H9 (cell line): ENCODE data around the gene ORAI3. TPM values are rescaled to one million over a fixed set of nuclear protein-coding genes. Genes with fewer than 3 reads are reported as not detected.

ENCODE experiments used
- DNase-seq: peaks from one replicate; pipeline ENCODE4 v3.0.0-alpha.2; 2017
- H2AFZ ChIP-seq: one replicate; pipeline ENCODE4 v1.6.1; 2013; ENCODE audit warnings: mild to moderate bottlenecking, low read length, control low read depth, moderate library complexity
- H2AK5ac ChIP-seq: 2 replicates; pipeline ENCODE4 v1.6.1; 2013; ENCODE audit warnings: low read length, control low read depth, mixed read lengths; ENCODE audit not compliant: insufficient read length
- H2BK120ac ChIP-seq: one replicate; pipeline ENCODE4 v1.6.1; 2013; ENCODE audit warnings: low read depth, mild to moderate bottlenecking, low read length, control low read depth, inconsistent platforms; ENCODE audit not compliant: poor library complexity, severe bottlenecking
- H2BK12ac ChIP-seq: 2 replicates; pipeline ENCODE4 v1.6.1; 2013; ENCODE audit warnings: low read length, control low read depth, mixed read lengths, low read depth; ENCODE audit not compliant: insufficient read length
- H2BK15ac ChIP-seq: 2 replicates; pipeline ENCODE4 v1.6.1; 2013; ENCODE audit warnings: low read depth, low read length, control low read depth
- H2BK20ac ChIP-seq: one replicate; pipeline ENCODE4 v1.6.1; 2013; ENCODE audit warnings: low read depth, mild to moderate bottlenecking, low read length, control low read depth, inconsistent platforms; ENCODE audit not compliant: poor library complexity, severe bottlenecking
- H2BK5ac ChIP-seq: 2 replicates; pipeline ENCODE4 v1.6.1; 2013; ENCODE audit warnings: low read length, control low read depth, mixed read lengths; ENCODE audit not compliant: insufficient read length
- H3K14ac ChIP-seq: 2 replicates; pipeline ENCODE4 v1.6.1; 2013; ENCODE audit warnings: low read length, control low read depth; ENCODE audit not compliant: insufficient read depth
- H3K18ac ChIP-seq: 2 replicates; pipeline ENCODE4 v1.6.1; 2013; ENCODE audit warnings: low read depth, mild to moderate bottlenecking, mixed read lengths, low read length, control low read depth; ENCODE audit not compliant: insufficient read length
- H3K23ac ChIP-seq: 2 replicates; pipeline ENCODE4 v1.6.1; 2013; ENCODE audit warnings: low read length, control low read depth, mixed read lengths, low read depth; ENCODE audit not compliant: insufficient read length
- H3K23me2 ChIP-seq: 2 replicates; pipeline ENCODE4 v1.6.1; 2013; ENCODE audit warnings: low read depth, mild to moderate bottlenecking, mixed read lengths, low read length, control low read depth; ENCODE audit not compliant: insufficient read length, poor library complexity, severe bottlenecking
- H3K27ac ChIP-seq: 2 replicates; pipeline ENCODE4 v1.5.1; 2013; ENCODE audit warnings: low read length, control low read depth, mixed read lengths, low read depth; ENCODE audit not compliant: insufficient read length
- H3K27me3 ChIP-seq: 2 replicates; pipeline ENCODE4 v1.6.1; 2013; ENCODE audit warnings: low read length, control low read depth, inconsistent platforms; ENCODE audit not compliant: insufficient read depth
- H3K4ac ChIP-seq: 2 replicates; pipeline ENCODE4 v1.6.1; 2013; ENCODE audit warnings: low read depth, mild to moderate bottlenecking, control low read depth, inconsistent platforms, low read length, moderate library complexity
- H3K4me1 ChIP-seq: 2 replicates; pipeline ENCODE4 v1.6.1; 2013; ENCODE audit warnings: low read length, control low read depth, inconsistent platforms; ENCODE audit not compliant: insufficient read depth
- H3K4me2 ChIP-seq: 2 replicates; pipeline ENCODE4 v1.6.1; 2013; ENCODE audit warnings: low read length, control low read depth, mixed read lengths; ENCODE audit not compliant: insufficient read length, insufficient read depth
- H3K56ac ChIP-seq: 2 replicates; pipeline ENCODE4 v1.6.1; 2013; ENCODE audit warnings: low read depth, mild to moderate bottlenecking, mixed read lengths, low read length, control low read depth; ENCODE audit not compliant: insufficient read length
- H3K79me1 ChIP-seq: 2 replicates; pipeline ENCODE4 v1.6.1; 2013; ENCODE audit warnings: low read depth, mild to moderate bottlenecking, moderate library complexity, low read length, control low read depth, inconsistent platforms; ENCODE audit not compliant: insufficient read depth, poor library complexity, severe bottlenecking
- H3K79me2 ChIP-seq: 2 replicates; pipeline ENCODE4 v1.6.1; 2013; ENCODE audit warnings: low read length, control low read depth, inconsistent platforms; ENCODE audit not compliant: insufficient read depth
- H3K9ac ChIP-seq: 2 replicates; pipeline ENCODE4 v1.6.1; 2013; ENCODE audit warnings: low read length, control low read depth, mixed read lengths; ENCODE audit not compliant: insufficient read length; ENCODE audit errors: extremely low read depth
- H3K9me3 ChIP-seq: one replicate; pipeline ENCODE4 v1.6.1; 2013; ENCODE audit warnings: low read depth, low read length, inconsistent platforms; ENCODE audit not compliant: control insufficient read depth
- H3T11ph ChIP-seq: one replicate; pipeline ENCODE4 v1.6.1; 2013; ENCODE audit warnings: mild to moderate bottlenecking, low read length, control low read depth, inconsistent platforms
- H4K20me1 ChIP-seq: one replicate; pipeline ENCODE4 v1.6.1; 2013; ENCODE audit not compliant: control insufficient read depth, insufficient read length, insufficient read depth
- H4K5ac ChIP-seq: 2 replicates; pipeline ENCODE4 v1.6.1; 2013; ENCODE audit warnings: low read depth, mild to moderate bottlenecking, mixed read lengths, low read length, control low read depth; ENCODE audit not compliant: insufficient read length
- H4K8ac ChIP-seq: replicated peaks from 2 replicates; pipeline ENCODE4 v1.6.1; 2013; ENCODE audit warnings: low read length, control low read depth, mixed read lengths, low read depth; ENCODE audit not compliant: insufficient read length
- H4K91ac ChIP-seq: 2 replicates; pipeline ENCODE4 v1.6.1; 2013; ENCODE audit warnings: low read depth, mild to moderate bottlenecking, moderate library complexity, mixed read lengths, low read length, control low read depth; ENCODE audit not compliant: insufficient read length
- H3K27ac Mint-ChIP-seq, 3 experiments: 2 replicates in 2 of 3; 3 replicates in 1 of 3; pipeline ENCODE4 v1.8.0; 2020 to 2021; ENCODE audit warnings: mixed read lengths in 3 of 3, mild to moderate bottlenecking in 1 of 3, moderate library complexity in 1 of 3
- H3K27me3 Mint-ChIP-seq: 2 replicates; pipeline ENCODE4 v1.8.0; 2021; ENCODE audit warnings: low read depth, mild to moderate bottlenecking, moderate library complexity, mixed read lengths
- H3K36me3 Mint-ChIP-seq, 3 experiments: 2 replicates in 2 of 3; 3 replicates in 1 of 3; pipeline ENCODE4 v1.8.0; 2020 to 2021; ENCODE audit warnings: low read depth in 3 of 3, mixed read lengths in 3 of 3; ENCODE audit not compliant: insufficient read depth in 1 of 3
- H3K4me1 Mint-ChIP-seq, 2 experiments: 2 replicates each; pipeline ENCODE4 v1.8.0; 2020; ENCODE audit warnings: mixed read lengths in 2 of 2
- H3K4me3 Mint-ChIP-seq, 2 experiments: 2 replicates in 1 of 2; 3 replicates in 1 of 2; pipeline ENCODE4 v1.8.0; 2020 to 2021; ENCODE audit warnings: mild to moderate bottlenecking in 2 of 2, mixed read lengths in 2 of 2, moderate library complexity in 1 of 2
- H3K9me3 Mint-ChIP-seq, 2 experiments: 2 replicates in 1 of 2; 3 replicates in 1 of 2; pipeline ENCODE4 v1.8.0; 2020; ENCODE audit warnings: mild to moderate bottlenecking in 2 of 2, mixed read lengths in 2 of 2, moderate library complexity in 1 of 2
- whole genome bisulfite sequencing: extraction: QIAGEN DNeasy Blood & Tissue Kit; methylation state at CpG from one replicate; pipeline ENCODE4 v1.1.7; 2013; ENCODE audit warnings: missing lambda C conversion rate, low lambda C conversion rate, mixed read lengths; ENCODE audit not compliant: insufficient read length; ENCODE audit errors: extremely low coverage; 5-methylcytosine and 5-hydroxymethylcytosine counted together
- total RNA-seq: library from RNA; stranded (reverse); gene quantifications from 2 replicates; pipeline ENCODE4 v1.2.1, GENCODE V29; 2021
- TF ChIP-seq, protein P1 (sequence below): fragments of 200-600 bp; sonication (generic); conservative IDR thresholded peaks from 3 replicates; pipeline ENCODE4 v1.8.0; 2021; ENCODE audit warnings: antibody characterized with exemption, mild to moderate bottlenecking

The ORAI3 gene
- total RNA-seq, 1 experiment from 2014 or later = 6.9 TPM

DNA sequence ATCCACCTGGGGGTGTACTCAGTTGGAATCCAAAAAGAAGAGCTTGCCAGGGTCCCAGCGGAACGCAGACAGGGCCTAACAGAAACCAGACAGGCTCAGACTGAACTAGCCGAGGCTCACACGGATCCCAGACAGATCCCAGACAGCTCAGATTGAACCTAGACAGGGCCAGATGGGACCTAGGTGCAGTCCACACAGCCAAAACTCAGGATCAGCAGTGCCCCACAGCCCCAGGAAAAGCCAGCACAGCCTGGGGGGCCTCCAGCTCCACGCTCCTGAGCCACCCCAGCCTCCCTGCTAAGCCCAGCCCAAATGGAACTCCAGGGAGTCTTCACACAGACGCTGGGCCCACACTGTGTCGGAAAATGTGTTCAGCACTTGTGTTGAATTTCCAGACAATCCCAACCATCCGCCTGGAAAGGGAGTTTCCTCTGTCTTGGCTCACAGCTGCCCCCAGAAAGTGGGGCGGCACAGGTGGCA, 54.0 kb downstream of the ORAI3 start:
- Histone ChIP-seq H2BK20ac (no peak overlapping the region), H3T11ph (no peak overlapping the region), H2BK5ac (no peak overlapping the region), H3K9me3 (no peaks in the 10 kb centered on the region), H2BK120ac (no peak overlapping the region), H3K23ac (no peak overlapping the region), H2AFZ (no peak overlapping the region), H3K23me2 (no peaks in the 10 kb centered on the region), H3K4me1 (no peaks in the 10 kb centered on the region), H4K8ac (no peak overlapping the region), H2BK12ac (no peak overlapping the region), H3K79me2 (no peaks in the 10 kb centered on the region; the same call in 1 of the 2 replicates), H4K91ac (no peak overlapping the region), H3K79me1 (no peaks in the 10 kb centered on the region), H3K18ac (no peak overlapping the region), H3K56ac (no peak overlapping the region), H3K4ac (no peak overlapping the region), H3K27ac (no peak overlapping the region), H4K5ac (no peak overlapping the region), H4K20me1 (no peaks in the 10 kb centered on the region), H3K14ac (no peak overlapping the region), H2AK5ac (no peak overlapping the region), H3K9ac (no peak overlapping the region), H3K27me3 (no peaks in the 10 kb centered on the region), H3K4me2 (no peak overlapping the region), H2BK15ac (no peak overlapping the region)
- peaks cover 21 to 29% of the 10 kb centered on the region in 2 experiments for H3K4me1 Mint-ChIP-seq
- H3K9me3 Mint-ChIP-seq = no peaks in the 10 kb centered on the region
- H3K27me3 Mint-ChIP-seq = peaks cover 6% of the 10 kb centered on the region; the same call in 1 of the 2 replicates
- peak overlapping the region in 1 of 3 experiments; percentile 62; a peak in 2 of 7 replicates for H3K27ac Mint-ChIP-seq
- TF ChIP-seq, protein P1, sequence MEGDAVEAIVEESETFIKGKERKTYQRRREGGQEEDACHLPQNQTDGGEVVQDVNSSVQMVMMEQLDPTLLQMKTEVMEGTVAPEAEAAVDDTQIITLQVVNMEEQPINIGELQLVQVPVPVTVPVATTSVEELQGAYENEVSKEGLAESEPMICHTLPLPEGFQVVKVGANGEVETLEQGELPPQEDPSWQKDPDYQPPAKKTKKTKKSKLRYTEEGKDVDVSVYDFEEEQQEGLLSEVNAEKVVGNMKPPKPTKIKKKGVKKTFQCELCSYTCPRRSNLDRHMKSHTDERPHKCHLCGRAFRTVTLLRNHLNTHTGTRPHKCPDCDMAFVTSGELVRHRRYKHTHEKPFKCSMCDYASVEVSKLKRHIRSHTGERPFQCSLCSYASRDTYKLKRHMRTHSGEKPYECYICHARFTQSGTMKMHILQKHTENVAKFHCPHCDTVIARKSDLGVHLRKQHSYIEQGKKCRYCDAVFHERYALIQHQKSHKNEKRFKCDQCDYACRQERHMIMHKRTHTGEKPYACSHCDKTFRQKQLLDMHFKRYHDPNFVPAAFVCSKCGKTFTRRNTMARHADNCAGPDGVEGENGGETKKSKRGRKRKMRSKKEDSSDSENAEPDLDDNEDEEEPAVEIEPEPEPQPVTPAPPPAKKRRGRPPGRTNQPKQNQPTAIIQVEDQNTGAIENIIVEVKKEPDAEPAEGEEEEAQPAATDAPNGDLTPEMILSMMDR = no peak
- no peak overlapping the region for H3K4me3 Mint-ChIP-seq
- 0 out of 7 replicates have a peak, but pooled peaks cover 0 to 3% (median 0%) of the 10 kb centered on the region in 3 experiments for H3K36me3 Mint-ChIP-seq
- DNase-seq = no peak
- WGBS = no CpG with 5 or more reads among the region's 9 CpGs
